Measurements from ENCODE around the gene ASIC4.

The ASIC4 gene

DNA sequence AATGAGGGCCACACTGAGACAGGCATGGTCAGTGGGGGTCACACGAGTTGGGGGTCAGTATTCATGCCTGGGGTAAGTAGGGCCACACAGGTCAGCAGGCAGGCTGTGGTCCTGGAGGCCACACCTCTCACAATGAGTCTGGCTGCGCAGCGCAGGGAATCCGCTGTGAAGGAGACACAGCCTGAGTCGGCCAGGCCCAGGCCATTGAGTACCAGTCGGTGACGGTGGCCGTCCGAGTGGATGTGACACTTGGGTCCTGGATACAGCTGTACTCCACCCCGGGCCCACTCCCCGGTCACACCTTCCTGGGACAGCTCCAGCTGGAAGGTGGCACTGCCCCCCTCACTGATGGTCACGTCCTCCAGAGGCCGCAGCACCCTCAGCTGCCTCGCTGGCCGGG is 40.1 kb downstream of the ASIC4 start:
- Mint-ChIP-seq H3K36me3 (no peaks in the 10 kb centered on the region), H3K4me1 (ENCODE audit: low read depth) (peaks cover 6% of the 10 kb centered on the region), H3K27ac (no peak overlapping the region), H3K9me3 (ENCODE audit: low read depth) (no peaks in the 10 kb centered on the region), H3K4me3 (no peak overlapping the region), H3K27me3 (peaks cover 21% of the 10 kb centered on the region)

DNA sequence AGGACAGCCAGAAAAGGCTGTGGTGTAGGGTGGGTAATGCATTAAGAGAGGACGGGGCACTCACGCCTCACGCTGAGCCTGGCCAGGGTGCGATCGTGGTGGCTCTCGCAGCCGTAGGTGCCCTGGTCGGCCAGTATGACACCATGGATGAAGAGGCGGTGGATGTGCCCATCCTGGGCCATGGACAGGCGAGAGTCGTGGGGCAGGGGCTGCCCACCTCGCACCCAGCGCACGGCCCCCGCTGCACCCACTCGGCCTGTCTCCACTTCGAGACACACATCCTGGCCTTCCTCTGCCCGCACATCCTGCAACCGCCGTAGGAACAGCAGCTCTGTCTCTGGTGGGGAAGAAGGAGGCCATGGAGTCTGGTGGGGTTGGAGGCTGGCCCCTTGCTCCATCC is 41.7 kb downstream of the ASIC4 start:
- Mint-ChIP-seq H3K4me3 (no peak overlapping the region), H3K27ac (no peak overlapping the region), H3K36me3 (no peaks in the 10 kb centered on the region), H3K27me3 (peaks cover 19% of the 10 kb centered on the region), H3K4me1 (ENCODE audit: low read depth) (peaks cover 5% of the 10 kb centered on the region), H3K9me3 (ENCODE audit: low read depth) (no peaks in the 10 kb centered on the region)

DNA sequence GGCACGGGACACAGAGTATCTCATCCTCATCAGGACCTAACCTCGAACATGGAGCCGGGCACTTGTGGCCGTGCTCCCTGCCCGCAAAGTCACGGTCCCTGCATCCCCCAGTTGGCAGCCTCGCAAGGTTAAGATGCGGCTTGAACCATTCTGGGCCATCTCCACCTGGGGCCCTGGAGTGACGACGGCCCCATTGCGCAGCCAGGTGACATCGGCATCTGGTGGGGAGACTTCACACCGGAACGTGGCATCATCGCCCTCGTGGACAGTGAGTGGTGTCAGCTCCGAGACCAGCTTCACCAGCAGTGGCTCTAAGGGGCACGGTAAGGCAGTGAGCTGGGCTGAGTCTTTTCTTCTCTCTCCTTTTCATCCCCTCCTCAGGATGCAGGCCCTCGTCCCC is 42.1 kb downstream of the ASIC4 start:
- peaks cover 17% of the 10 kb centered on the region for H3K27me3 Mint-ChIP-seq
- no peak overlapping the region for H3K27ac Mint-ChIP-seq
- H3K4me3 Mint-ChIP-seq: no peak overlapping the region
- peaks cover 4% of the 10 kb centered on the region for H3K4me1 Mint-ChIP-seq (ENCODE audit: low read depth)
- no peaks in the 10 kb centered on the region for H3K9me3 Mint-ChIP-seq (ENCODE audit: low read depth)
- no peaks in the 10 kb centered on the region for H3K36me3 Mint-ChIP-seq

- H3K9me3 Mint-ChIP-seq (ENCODE audit: low read depth): no peaks in the 10 kb centered on the region
Measured at GRCh38 chr2:219557320-219557719, 43.0 kb downstream of the ASIC4 start.

DNA sequence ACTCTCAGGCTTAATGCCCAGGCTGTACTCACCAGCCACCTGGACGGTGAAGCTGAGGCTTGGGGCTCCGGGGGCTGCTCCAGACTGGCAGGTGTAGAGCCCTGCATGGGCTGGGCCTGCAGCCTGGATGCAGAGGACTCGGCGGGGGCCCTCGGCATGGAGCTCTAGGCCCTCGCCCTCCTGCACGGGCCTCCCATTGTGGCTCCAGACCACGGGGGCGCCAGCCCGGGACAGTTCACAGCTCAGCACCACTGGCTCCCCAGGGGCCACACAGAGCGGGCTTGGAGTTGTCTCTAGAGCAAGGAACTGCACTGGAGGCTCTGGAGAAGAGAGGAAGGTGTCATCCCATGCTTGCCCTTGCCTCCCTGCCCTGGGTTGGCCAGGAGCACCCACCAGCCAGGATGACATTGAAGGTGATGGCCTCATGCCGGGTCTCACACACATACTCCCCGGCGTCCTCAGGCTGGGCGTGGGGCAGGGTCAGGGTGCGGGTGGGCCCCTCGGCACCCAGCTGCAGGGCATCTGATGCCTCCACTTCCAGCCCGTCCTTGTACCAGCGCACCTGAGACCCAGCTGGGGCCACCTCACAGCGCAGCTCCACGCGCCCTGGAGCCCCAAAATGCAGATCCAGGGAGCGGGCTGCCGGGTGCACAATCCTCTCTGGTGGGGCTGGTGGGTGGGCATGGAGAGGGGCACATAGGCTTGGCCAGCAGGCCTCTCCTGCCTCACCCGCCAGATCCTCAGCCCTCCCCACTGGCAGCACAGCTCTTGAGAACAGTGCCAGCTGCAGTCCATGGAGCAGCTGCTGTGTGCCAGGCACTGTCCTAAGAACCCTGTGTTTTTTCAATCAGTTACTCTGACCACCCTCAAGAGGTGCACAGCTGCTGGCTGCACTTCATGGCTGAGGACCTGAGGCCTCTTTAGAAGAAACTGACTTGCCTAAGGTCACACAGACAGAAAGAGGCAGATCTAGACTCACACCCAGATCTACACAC is 43.8 kb downstream of the ASIC4 start:
- H3K27me3 Mint-ChIP-seq: peaks cover 15% of the 10 kb centered on the region
- no peak overlapping the region for H3K4me3 Mint-ChIP-seq
- peaks cover 3% of the 10 kb centered on the region for H3K4me1 Mint-ChIP-seq (ENCODE audit: low read depth)
- H3K27ac Mint-ChIP-seq: no peak overlapping the region
- no peaks in the 10 kb centered on the region for H3K36me3 Mint-ChIP-seq
- no peaks in the 10 kb centered on the region for H3K9me3 Mint-ChIP-seq (ENCODE audit: low read depth)

More at GRCh38 chr2:219557320-219557719, 43.0 kb downstream of the ASIC4 start:
- peaks cover 15% of the 10 kb centered on the region for H3K27me3 Mint-ChIP-seq
- no peak overlapping the region for H3K4me3 Mint-ChIP-seq
- no peaks in the 10 kb centered on the region for H3K36me3 Mint-ChIP-seq
- H3K4me1 Mint-ChIP-seq (ENCODE audit: low read depth): peaks cover 3% of the 10 kb centered on the region
- H3K27ac Mint-ChIP-seq: no peak overlapping the region

DNA sequence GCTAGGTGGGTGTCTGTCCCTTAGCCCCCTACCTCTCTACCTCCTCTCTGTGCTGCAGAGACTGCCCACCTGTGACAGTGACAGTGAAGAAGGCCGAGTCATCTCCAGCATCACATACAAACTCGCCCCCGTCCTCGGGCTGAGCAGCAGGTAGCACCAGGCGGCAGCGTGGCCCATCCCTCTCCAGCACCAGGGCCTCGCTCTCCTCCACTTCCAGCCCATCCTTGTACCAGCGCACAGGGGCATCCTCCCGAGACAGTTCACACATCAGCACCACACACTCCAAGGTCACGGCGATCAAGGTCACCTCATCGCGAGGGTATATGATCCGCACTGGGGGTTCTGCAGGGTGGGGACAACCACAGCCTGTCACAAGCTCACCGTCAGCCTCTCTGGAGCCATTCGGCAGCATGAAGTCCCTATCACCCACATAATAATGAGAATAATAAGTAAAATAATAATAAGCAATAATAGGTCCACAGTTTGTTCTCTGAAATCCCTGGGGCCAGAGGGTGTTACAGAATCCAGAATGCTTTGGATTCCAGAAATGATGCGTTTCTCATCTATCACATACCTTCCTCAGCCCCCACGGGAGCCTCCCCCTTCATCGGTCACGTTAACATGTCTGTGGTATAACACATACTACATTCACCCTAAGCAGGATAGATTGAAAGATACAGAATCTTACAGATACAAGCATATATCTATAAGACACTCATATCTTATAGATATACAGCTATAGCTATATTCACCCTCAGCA is 45.1 kb downstream of the ASIC4 start:
- Mint-ChIP-seq H3K4me3 (no peak overlapping the region), H3K27me3 (peaks cover 7% of the 10 kb centered on the region), H3K4me1 (ENCODE audit: low read depth) (no peaks in the 10 kb centered on the region), H3K27ac (no peak overlapping the region), H3K9me3 (ENCODE audit: low read depth) (no peaks in the 10 kb centered on the region), H3K36me3 (no peaks in the 10 kb centered on the region)

GRCh38 chr2:219560037-219560892 is 46.0 kb downstream of the ASIC4 start:
- H3K27me3 Mint-ChIP-seq: peaks cover 4% of the 10 kb centered on the region
- H3K4me1 Mint-ChIP-seq (ENCODE audit: low read depth): no peaks in the 10 kb centered on the region

GRCh38 chr2:219560893-219561178 is 46.6 kb downstream of the ASIC4 start:
- H3K4me1 Mint-ChIP-seq (ENCODE audit: low read depth): no peaks in the 10 kb centered on the region
- peaks cover 3% of the 10 kb centered on the region for H3K27me3 Mint-ChIP-seq
- H3K9me3 Mint-ChIP-seq (ENCODE audit: low read depth): no peaks in the 10 kb centered on the region
- no peaks in the 10 kb centered on the region for H3K36me3 Mint-ChIP-seq
- H3K27ac Mint-ChIP-seq: no peak overlapping the region
- H3K4me3 Mint-ChIP-seq: no peak overlapping the region

More at GRCh38 chr2:219560037-219560892, 46.0 kb downstream of the ASIC4 start:
- H3K27ac Mint-ChIP-seq: no peak overlapping the region
- no peaks in the 10 kb centered on the region for H3K36me3 Mint-ChIP-seq
- H3K9me3 Mint-ChIP-seq (ENCODE audit: low read depth): no peaks in the 10 kb centered on the region
- H3K4me3 Mint-ChIP-seq: no peak overlapping the region

DNA sequence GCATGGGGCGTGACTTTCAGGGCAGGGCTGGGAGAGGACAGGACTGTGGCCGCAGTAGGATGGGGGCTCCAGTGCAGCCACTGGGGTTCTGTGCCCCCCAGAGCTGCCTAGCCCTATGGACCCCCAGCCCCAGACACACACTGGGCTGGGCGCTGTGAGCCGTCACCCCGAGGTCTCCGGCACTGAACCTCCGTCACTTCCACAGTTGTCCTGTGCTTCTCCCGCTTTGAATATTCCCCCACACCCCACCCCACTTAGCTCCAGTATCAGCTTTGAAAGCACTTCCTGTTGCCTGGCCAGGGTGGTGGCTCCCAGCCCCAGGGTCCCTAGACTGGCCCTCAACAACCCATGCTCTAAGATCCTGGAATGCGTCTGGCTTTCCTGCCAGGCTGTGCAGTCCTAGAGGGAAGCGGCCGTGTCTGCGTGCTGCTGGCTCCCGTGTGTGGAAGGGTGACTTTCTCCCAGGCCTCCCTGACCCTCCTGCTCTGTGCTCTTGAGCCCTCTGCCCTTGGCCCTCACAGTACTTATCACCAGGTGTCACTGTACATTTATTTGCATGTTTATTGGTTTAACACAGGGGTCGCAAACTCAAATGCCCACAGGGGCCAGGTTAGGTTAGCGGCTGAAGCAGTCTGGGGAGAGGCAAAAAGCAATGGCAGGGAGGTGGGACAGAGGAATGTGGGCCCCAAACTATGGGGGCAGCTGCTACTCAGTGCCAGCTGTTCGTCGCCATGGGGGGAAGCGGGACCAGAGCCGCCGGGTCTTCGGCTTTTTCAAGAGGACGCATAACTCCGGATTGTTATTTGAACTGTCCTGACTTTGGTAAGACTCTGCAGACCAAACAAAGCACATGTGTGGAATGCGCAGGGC is 47.1 kb downstream of the ASIC4 start:
- Mint-ChIP-seq H3K4me1 (ENCODE audit: low read depth) (no peaks in the 10 kb centered on the region), H3K36me3 (no peaks in the 10 kb centered on the region), H3K9me3 (ENCODE audit: low read depth) (no peaks in the 10 kb centered on the region), H3K4me3 (no peak overlapping the region), H3K27ac (no peak overlapping the region), H3K27me3 (peaks cover 4% of the 10 kb centered on the region)

DNA sequence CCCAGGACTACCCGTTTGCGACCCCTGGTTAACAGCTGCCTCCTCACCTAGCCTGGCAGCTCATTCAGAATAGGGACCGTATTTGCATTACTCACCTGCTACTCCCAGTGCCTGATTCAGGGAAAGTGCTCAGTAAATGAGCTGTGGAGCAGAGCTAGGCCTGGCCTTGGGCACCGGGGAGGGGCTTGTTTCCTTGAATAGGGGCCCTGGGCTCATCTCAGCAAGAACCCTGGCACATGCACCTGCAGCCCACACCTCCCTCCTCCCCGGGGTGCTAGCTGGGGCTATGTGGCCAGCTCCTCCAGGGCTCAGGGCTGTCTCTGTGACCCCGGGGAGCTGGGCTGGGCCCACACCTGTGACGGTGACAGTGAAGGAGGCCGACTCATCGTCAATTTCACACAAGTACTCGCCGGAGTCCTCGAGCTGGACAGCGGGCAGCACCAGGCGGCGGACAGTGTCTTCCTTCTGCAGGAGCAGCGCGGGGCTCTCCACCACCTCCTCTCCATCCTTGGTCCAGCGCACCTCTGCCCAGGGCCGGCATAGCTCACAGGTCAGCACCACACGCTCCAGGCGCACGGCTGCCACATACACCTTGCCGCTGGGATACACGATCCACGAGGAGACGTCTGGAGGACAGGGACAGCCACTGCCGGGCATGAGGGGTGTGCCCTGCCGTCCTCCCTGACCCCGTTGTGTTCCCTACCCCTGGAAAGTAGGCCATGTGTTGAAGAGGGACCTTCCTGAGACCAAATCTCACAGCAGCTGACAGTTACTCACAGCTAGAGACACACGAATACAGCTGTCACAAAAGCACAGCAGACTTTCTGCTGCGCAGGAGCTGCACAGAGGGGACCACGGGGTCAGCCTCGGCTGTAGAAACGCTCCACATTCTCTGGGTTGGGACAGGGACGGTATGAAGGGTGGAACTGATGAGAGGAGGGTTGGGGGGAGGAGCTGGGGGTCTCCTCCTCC is 48.1 kb downstream of the ASIC4 start:
- Mint-ChIP-seq H3K27me3 (peaks cover 7% of the 10 kb centered on the region), H3K27ac (no peak overlapping the region), H3K4me1 (ENCODE audit: low read depth) (no peaks in the 10 kb centered on the region), H3K36me3 (no peaks in the 10 kb centered on the region), H3K4me3 (no peak overlapping the region), H3K9me3 (ENCODE audit: low read depth) (no peaks in the 10 kb centered on the region)

DNA sequence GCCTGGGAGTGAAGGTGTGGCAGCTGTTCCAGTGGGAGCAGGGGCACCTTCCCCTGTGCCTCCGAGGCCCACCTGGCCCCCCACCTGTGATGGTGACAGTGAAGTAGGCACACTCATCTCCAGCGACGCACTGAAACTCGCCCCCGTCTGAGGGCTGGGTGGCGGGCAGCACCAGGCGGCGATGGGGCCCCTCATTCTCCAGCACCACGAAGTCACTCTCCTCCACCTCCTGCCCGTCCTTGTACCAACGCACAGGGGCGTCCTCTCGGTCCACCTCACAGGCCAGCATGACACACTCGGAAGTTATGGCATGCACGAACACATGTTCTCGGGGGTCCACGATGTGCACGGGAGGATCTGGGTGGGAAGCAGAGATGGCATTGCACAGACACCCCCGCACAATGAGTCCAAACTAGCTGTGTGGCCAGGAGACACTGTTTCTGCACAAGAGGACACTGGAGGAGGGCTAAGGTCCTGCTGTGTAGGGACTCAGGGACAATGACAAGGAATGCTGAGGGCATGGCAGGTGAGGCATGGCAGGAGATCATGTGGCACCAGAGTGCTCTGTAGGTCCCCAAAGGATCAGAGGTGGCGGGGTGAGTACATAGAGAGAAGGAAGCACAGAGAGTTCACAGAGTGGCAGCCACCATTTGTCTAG is 49.1 kb downstream of the ASIC4 start:
- Mint-ChIP-seq H3K27me3 (peaks cover 11% of the 10 kb centered on the region), H3K4me1 (ENCODE audit: low read depth) (no peaks in the 10 kb centered on the region), H3K4me3 (no peak overlapping the region), H3K9me3 (ENCODE audit: low read depth) (no peaks in the 10 kb centered on the region), H3K27ac (no peak overlapping the region), H3K36me3 (no peaks in the 10 kb centered on the region)

DNA sequence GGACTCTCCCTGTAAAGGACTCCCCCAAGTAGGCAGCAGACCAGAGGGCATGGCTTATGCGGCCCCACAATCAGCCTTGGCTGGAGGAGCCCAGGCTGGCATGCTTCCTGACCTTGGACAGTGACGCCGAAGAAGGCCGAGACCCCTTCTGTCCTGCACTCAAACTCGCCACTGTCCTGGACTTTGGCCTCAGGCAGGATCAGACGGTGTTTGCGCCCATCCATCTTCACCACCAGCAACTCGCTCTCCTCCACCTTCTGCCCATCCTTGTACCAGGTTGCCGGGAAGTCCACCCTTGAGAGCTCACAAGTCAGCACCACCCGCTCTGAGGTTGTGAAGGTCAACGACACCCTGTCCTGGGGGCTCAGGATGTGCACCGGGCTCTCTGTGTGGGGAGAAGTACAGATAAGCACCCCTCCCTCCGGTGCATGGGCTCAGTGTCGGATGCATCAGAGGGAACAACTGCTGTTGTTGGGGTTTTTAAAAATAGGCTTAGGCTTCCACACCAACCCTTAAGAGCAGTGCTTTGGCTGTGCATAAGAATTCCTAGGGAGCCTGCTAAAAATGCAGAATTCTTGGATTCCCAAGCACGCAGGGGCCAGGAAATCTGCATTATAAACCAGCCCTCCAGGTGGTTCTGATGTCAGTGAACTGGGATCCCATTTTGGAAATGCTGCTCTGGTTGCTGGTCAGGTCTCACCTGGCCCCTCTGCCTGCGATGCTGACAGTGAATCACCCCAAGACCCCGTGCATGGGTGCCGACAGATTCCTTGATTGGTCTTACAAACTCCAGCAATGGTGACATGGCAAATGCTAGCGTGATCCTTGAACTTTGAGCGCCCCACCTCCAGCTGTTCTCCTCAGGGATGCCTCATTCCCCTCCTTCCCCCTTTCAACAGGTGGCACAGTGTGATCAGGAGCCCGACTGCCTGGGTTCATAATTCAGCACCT is 51.1 kb downstream of the ASIC4 start:
- no peaks in the 10 kb centered on the region for H3K36me3 Mint-ChIP-seq
- peaks cover 17% of the 10 kb centered on the region for H3K27me3 Mint-ChIP-seq
- no peak overlapping the region for H3K27ac Mint-ChIP-seq
- no peaks in the 10 kb centered on the region for H3K4me1 Mint-ChIP-seq (ENCODE audit: low read depth)
- no peak overlapping the region for H3K4me3 Mint-ChIP-seq
- no peaks in the 10 kb centered on the region for H3K9me3 Mint-ChIP-seq (ENCODE audit: low read depth)
